ENCODE results near the gene MTFP1.

DNA sequence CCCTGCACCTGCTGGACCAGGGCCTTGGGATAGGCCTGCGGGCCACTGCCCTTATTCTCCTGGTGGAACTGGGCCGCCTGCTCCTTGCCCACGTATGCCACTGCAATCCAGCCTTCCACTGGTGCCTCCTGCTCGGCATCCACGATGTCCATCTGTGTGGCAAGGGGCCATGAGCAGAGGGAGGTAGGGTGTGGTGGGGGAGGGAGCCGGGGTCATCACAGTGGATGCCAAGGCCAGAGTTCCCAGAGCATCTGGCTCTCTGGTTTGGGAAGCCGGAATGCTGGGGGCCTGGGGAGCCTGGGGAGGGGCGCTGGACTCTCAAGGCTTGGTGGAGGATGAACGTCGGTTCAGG is 39.0 kb upstream of the MTFP1 start:
- TF ChIP-seq, protein P1, sequence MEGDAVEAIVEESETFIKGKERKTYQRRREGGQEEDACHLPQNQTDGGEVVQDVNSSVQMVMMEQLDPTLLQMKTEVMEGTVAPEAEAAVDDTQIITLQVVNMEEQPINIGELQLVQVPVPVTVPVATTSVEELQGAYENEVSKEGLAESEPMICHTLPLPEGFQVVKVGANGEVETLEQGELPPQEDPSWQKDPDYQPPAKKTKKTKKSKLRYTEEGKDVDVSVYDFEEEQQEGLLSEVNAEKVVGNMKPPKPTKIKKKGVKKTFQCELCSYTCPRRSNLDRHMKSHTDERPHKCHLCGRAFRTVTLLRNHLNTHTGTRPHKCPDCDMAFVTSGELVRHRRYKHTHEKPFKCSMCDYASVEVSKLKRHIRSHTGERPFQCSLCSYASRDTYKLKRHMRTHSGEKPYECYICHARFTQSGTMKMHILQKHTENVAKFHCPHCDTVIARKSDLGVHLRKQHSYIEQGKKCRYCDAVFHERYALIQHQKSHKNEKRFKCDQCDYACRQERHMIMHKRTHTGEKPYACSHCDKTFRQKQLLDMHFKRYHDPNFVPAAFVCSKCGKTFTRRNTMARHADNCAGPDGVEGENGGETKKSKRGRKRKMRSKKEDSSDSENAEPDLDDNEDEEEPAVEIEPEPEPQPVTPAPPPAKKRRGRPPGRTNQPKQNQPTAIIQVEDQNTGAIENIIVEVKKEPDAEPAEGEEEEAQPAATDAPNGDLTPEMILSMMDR (IDR thresholded peaks at IDR 0.05; ENCODE audit: low read depth, low read length, missing input control), result no peak
- TF ChIP-seq, protein P2, sequence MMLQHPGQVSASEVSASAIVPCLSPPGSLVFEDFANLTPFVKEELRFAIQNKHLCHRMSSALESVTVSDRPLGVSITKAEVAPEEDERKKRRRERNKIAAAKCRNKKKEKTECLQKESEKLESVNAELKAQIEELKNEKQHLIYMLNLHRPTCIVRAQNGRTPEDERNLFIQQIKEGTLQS (IDR thresholded peaks at IDR 0.05), result no peak
- TF ChIP-seq TAF1 (conservative IDR thresholded peaks at IDR 0.05), result no peak
- TF ChIP-seq EGR1 (IDR thresholded peaks at IDR 0.05; ENCODE audit: low read depth in 2 of 2), result no peak
- no peak for TF ChIP-seq RXRA (IDR thresholded peaks at IDR 0.05)
- TF ChIP-seq RAD21 (IDR thresholded peaks at IDR 0.05), result no peak

Data from liver (tissue), 3 donors.